ENCODE results near the gene KNL1.
"Not testable (repeated sequence)": the region's sequence is repeated elsewhere in the genome, so short reads cannot be mapped to it uniquely, and the experiment has no call there.

KNL1 gene

DNA sequence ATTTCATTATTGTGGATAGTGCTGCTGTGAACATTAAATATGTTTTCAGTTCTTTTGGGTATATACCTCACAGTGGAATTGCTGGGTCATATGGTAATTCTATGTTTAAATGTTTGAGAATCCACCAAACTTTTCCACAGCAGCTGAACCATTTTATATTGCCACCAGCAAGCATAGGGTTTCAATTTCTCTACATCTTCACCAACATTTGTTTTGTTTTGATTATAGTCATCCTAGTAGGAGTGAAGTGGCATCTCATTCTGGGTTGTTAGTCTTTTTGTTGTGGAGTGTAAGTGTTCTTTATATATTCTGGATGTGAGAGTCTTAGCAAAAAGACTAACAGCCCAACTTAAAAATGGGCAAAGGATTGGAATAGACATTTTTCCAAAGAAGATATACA is 18.9 kb upstream of the KNL1 start (continued):
- TF ChIP-seq ZNF623 (tag by site-specific recombination; IDR thresholded peaks at IDR 0.05): no peak

DNA sequence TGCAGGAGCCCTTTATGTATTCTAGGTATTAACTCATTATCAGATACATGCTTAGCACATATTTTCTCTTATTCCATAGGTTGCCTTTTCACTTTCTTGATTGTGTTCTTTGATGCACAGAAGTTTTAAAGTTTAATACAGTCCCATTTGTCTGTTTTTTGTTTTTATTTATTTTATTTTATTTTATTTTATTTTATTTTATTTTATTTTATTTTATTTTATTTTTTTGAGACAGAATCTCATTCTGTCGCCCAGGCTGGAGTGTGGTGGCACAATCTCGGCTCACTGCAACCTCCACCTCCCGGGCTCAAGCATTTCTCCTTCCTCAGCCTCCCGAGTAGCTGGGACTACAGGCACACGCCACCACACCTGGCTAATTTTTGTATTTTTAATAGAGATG is 17.1 kb upstream of the KNL1 start:
- H3K9me3 ChIP-seq (ENCODE audit: control insufficient read depth, insufficient read depth, low read depth, low read length); H3K4me1 ChIP-seq (ENCODE audit: control insufficient read depth, insufficient read depth, low read length); H3K4me3 ChIP-seq (ENCODE audit: low read depth, low read length); H3K27ac ChIP-seq (ENCODE audit: extremely low read depth, low read depth, low read length); POLR2A ChIA-PET: not testable (repeated sequence)
- peaks cover 3 to 26% of the 10 kb centered on the region in 2 experiments; a peak in 2 of 3 replicates for H3K36me3 ChIP-seq (ENCODE audit: control insufficient read depth in 2 of 2, insufficient read depth in 1 of 2, low read length in 2 of 2)
- CTCF ChIA-PET: interaction anchor here (0.6 to 1.3 kb wide), 2 partner anchors 13 to 31 kb away, joined by 3 read pairs; no protein-coding TSS in a partner anchor

DNA sequence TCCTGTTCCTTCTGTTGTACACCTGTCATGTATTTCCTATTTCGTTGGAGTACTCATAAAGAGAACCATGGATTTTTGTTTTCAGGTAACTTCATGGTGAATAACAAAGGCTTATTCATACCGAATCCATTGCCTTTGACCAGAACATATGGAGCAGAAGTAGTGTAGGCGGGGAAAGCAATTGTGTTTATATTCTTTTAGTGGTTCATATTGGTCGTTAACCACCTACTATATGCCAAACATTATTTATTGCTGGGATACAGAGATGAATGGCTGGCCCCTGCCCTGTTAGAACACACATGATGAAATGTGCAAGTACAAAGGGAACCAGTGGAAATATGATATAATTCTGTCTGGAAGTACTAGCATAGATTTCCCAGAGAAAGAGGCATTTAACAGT is 15.2 kb upstream of the KNL1 start:
- CTCF ChIA-PET: no interaction called here
- Histone ChIP-seq H3K4me1 (ENCODE audit: control insufficient read depth, insufficient read depth, low read length) (no peaks in the 10 kb centered on the region), H3K9me3 (ENCODE audit: control insufficient read depth, insufficient read depth, low read depth, low read length) (no peaks in the 10 kb centered on the region), H3K4me3 (ENCODE audit: low read depth, low read length) (no peak overlapping the region), H3K36me3 (ENCODE audit: control insufficient read depth in 2 of 2, insufficient read depth in 1 of 2, low read length in 2 of 2) (peaks cover 0 to 12% of the 10 kb centered on the region in 2 experiments; a peak in 1 of 3 replicates), H3K27ac (ENCODE audit: extremely low read depth, low read depth, low read length) (no peak overlapping the region)
- TF ChIP-seq ZNF664 (tag by site-specific recombination; IDR thresholded peaks at IDR 0.05) (no peak), ZNF16 (tag by site-specific recombination; IDR thresholded peaks at IDR 0.05; ENCODE audit: low read depth) (no peak), HOXD13 (CRISPR knock-in tag; IDR thresholded peaks at IDR 0.05; ENCODE audit: borderline replicate concordance) (no peak), ZSCAN30 (tag by site-specific recombination; IDR thresholded peaks at IDR 0.05) (no peak), EGR2 (tag by site-specific recombination; IDR thresholded peaks at IDR 0.05; ENCODE audit: low read depth) (peak; percentile 77), ZNF707 (tag by site-specific recombination; IDR thresholded peaks at IDR 0.05) (no peak), ZNF121 (tag by site-specific recombination; IDR thresholded peaks at IDR 0.05) (no peak), ZNF561 (tag by site-specific recombination; IDR thresholded peaks at IDR 0.05; ENCODE audit: borderline replicate concordance) (no peak), ZFHX2 (tag by site-specific recombination; conservative IDR thresholded peaks at IDR 0.05) (peak; percentile 73)
- TF ChIP-seq, protein P1, sequence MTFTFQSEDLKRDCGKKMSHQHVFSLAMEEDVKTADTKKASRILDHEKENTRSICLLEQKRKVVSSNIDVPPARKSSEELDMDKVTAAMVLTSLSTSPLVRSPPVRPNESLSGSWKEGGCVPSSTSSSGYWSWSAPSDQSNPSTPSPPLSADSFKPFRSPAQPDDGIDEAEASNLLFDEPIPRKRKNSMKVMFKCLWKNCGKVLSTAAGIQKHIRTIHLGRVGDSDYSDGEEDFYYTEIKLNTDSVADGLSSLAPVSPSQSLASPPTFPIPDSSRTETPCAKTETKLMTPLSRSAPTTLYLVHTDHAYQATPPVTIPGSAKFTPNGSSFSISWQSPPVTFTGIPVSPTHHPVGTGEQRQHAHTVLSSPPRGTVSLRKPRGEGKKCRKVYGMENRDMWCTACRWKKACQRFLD (tag by site-specific recombination; IDR thresholded peaks at IDR 0.05): no peak
- TF ChIP-seq, protein P2, sequence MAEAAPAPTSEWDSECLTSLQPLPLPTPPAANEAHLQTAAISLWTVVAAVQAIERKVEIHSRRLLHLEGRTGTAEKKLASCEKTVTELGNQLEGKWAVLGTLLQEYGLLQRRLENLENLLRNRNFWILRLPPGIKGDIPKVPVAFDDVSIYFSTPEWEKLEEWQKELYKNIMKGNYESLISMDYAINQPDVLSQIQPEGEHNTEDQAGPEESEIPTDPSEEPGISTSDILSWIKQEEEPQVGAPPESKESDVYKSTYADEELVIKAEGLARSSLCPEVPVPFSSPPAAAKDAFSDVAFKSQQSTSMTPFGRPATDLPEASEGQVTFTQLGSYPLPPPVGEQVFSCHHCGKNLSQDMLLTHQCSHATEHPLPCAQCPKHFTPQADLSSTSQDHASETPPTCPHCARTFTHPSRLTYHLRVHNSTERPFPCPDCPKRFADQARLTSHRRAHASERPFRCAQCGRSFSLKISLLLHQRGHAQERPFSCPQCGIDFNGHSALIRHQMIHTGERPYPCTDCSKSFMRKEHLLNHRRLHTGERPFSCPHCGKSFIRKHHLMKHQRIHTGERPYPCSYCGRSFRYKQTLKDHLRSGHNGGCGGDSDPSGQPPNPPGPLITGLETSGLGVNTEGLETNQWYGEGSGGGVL (tag by site-specific recombination; IDR thresholded peaks at IDR 0.05): no peak
- TF ChIP-seq, protein P3, sequence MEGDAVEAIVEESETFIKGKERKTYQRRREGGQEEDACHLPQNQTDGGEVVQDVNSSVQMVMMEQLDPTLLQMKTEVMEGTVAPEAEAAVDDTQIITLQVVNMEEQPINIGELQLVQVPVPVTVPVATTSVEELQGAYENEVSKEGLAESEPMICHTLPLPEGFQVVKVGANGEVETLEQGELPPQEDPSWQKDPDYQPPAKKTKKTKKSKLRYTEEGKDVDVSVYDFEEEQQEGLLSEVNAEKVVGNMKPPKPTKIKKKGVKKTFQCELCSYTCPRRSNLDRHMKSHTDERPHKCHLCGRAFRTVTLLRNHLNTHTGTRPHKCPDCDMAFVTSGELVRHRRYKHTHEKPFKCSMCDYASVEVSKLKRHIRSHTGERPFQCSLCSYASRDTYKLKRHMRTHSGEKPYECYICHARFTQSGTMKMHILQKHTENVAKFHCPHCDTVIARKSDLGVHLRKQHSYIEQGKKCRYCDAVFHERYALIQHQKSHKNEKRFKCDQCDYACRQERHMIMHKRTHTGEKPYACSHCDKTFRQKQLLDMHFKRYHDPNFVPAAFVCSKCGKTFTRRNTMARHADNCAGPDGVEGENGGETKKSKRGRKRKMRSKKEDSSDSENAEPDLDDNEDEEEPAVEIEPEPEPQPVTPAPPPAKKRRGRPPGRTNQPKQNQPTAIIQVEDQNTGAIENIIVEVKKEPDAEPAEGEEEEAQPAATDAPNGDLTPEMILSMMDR (tag by site-specific recombination; IDR thresholded peaks at IDR 0.05): no peak
- POLR2A ChIA-PET: no interaction called here

DNA sequence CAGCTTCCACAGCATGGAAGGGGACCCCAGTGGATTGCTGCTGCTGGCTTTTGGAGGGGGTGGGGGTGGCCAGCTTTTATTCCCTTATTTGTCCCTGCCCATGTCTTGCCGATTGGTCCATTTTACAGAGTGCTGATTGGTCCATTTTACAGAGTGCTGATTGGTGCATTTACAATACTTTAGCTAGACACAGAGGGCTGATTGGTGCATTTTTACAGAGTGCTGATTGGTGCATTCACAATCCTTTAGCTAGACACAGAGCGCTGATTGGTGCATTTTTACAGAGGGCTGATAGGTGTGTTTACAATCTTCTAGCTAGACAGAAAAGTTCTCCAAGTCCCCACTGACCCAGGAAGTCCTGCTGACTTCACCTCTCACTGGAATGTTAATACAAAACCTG is 12.3 kb upstream of the KNL1 start:
- not testable (repeated sequence) for H3K9me3 ChIP-seq (ENCODE audit: control insufficient read depth, insufficient read depth, low read depth, low read length); H3K4me1 ChIP-seq (ENCODE audit: control insufficient read depth, insufficient read depth, low read length); H3K4me3 ChIP-seq (ENCODE audit: low read depth, low read length); H3K36me3 ChIP-seq (ENCODE audit: control insufficient read depth in 2 of 2, insufficient read depth in 1 of 2, low read length in 2 of 2); H3K27ac ChIP-seq (ENCODE audit: extremely low read depth, low read depth, low read length)
- ChIA-PET CTCF (interaction anchor here (0.7 kb wide), 1 partner anchor 65 kb away, joined by 4 read pairs; no protein-coding TSS in a partner anchor), POLR2A (interaction anchor here (2.1 kb wide), 1 partner anchor 12 kb away, joined by 13 read pairs; the partner anchor contains the start of gene RPUSD2)

Measured in HEK293 (cell line).